ENCODE measurements around the gene HEXIM1.

DNA sequence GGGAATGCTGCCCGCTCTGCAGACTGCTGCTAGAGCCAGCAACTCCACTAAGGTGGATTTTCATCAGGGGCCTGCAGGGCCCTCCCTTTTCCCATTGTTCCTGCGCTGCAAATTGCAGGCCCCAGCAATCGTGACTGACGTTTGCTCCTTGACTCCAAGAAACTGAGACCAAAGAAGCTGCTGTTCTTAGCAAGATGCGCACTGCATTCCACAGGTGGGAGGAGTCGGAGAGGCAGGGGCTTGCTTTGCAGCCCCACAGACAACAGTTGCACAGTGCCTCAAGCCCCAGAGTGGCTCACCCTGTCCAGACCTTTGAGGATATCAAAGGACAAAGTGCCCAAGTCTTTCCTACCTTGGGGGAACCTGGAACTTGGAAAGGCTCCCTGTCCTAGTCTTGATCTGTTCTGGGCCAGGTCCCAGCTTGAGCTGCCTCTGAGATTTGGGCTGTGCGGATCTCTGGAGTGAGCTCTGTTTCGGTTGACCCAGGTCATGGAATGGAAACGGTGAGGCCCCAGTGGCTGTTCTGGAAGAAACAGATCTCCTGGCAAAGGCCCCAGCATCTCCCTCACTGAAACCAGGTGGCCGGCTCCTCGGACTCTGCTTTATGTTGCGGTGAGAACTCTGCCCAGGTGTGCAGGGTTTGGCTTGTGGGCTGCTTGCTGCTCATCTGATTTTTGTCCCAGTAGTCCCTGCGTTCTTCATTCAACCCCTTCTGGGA is 40.8 kb upstream of the HEXIM1 start:
- TF ChIP-seq, protein P1, sequence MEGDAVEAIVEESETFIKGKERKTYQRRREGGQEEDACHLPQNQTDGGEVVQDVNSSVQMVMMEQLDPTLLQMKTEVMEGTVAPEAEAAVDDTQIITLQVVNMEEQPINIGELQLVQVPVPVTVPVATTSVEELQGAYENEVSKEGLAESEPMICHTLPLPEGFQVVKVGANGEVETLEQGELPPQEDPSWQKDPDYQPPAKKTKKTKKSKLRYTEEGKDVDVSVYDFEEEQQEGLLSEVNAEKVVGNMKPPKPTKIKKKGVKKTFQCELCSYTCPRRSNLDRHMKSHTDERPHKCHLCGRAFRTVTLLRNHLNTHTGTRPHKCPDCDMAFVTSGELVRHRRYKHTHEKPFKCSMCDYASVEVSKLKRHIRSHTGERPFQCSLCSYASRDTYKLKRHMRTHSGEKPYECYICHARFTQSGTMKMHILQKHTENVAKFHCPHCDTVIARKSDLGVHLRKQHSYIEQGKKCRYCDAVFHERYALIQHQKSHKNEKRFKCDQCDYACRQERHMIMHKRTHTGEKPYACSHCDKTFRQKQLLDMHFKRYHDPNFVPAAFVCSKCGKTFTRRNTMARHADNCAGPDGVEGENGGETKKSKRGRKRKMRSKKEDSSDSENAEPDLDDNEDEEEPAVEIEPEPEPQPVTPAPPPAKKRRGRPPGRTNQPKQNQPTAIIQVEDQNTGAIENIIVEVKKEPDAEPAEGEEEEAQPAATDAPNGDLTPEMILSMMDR (IDR thresholded peaks at IDR 0.05), result no peak
- no peak for TF ChIP-seq POLR2A (IDR thresholded peaks at IDR 0.05)

All from heart left ventricle (tissue), 13 donors.